Femur (tissue), 1 donor: ENCODE results near the gene S100A16.
"Not testable (repeated sequence)": the region's sequence is repeated elsewhere in the genome, so short reads cannot be mapped to it uniquely, and the experiment has no call there.

Source experiments
- DNase-seq: peaks from one replicate; pipeline ENCODE4 v3.0.0-alpha.2; 2017

S100A16 gene, protein sequence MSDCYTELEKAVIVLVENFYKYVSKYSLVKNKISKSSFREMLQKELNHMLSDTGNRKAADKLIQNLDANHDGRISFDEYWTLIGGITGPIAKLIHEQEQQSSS

DNA sequence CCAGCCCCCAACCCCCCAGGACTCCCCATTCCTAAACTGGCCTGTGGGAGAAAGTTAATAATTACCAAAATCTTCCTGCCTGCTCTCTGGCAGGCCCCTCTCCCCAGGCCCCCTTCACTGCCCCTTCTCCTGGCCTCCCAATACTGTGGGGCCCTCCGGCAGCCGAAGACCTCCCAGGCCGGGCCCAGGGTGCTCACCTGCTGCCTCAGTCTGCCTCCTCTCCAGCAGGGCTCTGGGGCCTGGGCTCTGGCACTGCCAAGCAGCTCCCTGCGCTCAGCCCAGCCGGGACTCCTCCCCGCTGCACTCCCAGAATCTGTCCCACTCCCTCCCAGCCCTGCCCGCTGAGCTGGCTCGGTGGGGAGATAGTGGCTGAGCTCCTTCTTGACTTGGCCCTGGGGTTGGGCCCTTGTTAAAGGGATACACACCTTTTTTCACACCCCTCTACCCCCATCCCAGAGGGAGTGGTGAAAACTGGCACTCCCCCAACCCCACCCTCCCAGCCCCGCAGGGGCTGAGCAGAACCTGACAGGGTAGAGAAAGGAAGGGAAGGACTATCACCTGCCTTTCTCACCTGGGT is at the start of gene S100A16:
Gene S100A16 (minus strand): TSS at position 383 of the 577 bp plus-strand sequence. CDS start 4,986 bp downstream, outside the sequence.
- peak; percentile 76 for DNase-seq

GRCh38 chr1:153662269-153662668 is 49.3 kb upstream of the S100A16 start:
- no peak for DNase-seq

GRCh38 chr1:153661111-153661708 is 48.3 kb upstream of the S100A16 start:
- no peak for DNase-seq

DNA sequence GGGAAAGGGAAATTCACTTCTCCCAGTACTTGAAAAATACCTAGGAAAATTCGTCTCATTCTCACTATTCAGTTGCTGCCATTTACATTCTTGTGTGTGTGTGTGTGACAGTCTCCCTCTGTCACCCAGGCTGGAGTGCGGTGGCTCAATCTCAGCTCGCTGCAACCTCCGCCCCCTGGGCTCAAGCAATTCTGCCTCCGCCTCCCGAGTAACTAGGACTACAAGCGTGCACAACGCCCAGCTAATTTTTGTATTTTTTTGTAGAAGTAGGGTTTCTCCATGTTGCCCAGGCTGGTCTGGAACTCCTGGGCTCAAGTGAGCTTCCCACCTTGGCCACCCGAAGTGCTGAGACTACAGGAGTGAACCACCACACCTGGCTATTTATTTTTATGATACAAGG is 46.7 kb upstream of the S100A16 start:
- DNase-seq, result no peak

- no peak for DNase-seq
Observed at GRCh38 chr1:153659175-153659534, 46.2 kb upstream of the S100A16 start.

DNA sequence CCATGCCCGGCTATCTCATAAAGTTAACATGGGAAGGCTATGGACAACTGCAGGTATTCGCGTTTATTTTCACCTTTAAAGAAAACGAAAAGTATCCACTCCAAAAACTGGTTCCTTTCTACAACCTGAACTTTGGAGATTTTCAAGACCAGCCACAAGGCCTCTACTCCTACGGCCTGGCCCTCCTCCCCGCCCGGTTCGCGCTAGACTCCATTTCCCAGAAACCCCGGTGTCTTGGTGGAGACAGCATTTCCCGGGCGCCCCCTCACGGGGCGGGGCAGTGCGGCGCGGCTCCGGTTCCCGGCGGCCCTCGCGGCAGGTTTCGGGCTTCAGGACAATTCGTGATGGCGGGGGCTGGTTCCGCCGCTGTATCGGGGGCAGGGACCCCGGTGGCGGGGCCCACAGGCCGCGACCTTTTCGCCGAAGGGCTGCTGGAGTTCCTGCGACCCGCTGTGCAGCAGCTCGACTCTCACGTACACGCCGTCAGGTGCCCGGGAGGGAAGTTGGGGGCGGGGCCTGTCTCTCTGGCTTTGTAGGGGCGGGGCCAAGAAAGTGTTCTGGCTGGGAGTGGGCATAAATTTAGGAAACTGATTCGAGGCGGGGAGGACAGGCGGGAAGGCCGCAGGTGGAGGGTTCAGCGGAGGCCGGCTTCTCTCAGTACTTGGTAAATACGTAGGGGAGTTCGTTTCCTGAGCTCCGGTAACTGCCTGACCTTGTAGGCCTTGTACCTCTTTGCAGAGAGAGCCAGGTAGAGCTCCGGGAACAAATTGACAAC is 45.6 kb upstream of the S100A16 start, which contains the start of gene SNAPIN:
Gene SNAPIN (plus strand): TSS at position 304 of the 775 bp plus-strand sequence. CDS start 41 bp downstream, at position 345.
- DNase-seq, result peak; percentile 96

GRCh38 chr1:153655333-153655732 is 42.4 kb upstream of the S100A16 start:
- no peak for DNase-seq

DNA sequence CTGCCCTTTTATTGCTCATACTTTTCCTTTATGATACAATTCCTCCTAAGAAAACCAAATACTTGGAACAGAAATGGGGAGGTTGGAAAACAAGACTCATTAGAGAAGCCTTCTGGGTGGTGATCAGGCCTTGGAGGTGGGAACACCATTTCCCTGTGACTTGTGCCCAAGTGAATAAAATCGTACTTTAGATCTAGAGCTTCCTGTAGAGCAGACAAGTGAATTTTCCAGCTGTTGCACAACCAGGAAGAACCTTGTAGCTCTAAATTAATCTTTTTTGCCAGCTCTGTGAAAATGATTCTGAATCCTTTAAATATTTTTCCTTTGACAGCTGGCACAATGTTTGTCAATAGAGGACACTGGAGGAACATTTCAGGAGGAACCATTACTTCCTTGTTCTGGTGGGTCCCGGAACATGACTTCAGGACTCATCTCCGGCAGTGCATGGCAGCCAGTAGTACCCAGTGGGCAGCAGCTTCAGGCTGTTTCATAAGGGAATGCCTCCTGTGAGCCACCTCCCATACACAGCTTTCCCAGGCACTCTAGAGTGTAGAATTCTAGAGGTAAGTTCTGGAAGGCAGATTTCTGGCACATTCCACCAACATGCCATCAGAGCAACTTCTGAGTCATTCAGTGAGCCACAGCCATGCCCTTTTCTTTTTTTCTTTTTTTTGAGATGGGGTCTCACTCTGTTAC is 40.0 kb upstream of the S100A16 start:
- DNase-seq, result no peak

DNA sequence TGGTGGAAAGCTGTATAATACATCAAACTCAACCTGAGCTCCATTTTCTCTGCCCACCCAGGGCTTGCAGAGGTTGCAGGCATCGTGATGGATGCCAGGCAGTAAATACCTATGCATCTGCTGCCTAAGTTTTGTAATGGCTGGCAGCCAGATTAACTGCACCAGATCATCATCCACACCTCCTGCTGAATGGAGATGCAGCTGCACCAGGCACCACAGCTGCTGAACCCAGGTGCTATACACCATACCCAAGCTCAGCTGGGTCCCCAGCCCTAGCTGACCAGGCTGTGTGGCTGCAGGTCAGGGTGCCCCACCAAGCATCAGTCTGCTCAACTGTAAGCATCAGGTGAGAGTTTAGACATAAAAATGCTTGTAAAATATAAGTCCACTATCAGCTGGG is 38.8 kb upstream of the S100A16 start:
- no peak for DNase-seq

DNA sequence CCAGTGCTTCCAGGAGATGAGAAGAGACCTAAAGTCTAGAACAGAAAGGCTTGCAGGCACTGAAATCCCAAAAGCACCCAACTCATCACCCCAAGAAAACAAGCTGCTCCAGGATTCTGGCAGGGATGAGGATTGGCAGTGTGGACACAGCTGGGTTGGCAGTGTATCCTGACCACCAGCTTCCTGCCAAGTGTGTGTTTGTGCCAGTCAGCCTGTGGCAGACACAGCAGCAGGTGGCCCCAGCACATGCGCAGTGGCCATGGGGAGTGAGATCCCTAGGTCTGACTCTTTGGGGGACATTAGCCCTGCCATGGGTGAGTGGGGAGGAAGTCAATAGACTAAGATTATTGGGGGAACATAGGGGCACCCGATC is 36.9 kb upstream of the S100A16 start:
- DNase-seq, result peak; percentile 78

GRCh38 chr1:153649137-153649862 is 36.4 kb upstream of the S100A16 start:
- DNase-seq, result no peak

DNA sequence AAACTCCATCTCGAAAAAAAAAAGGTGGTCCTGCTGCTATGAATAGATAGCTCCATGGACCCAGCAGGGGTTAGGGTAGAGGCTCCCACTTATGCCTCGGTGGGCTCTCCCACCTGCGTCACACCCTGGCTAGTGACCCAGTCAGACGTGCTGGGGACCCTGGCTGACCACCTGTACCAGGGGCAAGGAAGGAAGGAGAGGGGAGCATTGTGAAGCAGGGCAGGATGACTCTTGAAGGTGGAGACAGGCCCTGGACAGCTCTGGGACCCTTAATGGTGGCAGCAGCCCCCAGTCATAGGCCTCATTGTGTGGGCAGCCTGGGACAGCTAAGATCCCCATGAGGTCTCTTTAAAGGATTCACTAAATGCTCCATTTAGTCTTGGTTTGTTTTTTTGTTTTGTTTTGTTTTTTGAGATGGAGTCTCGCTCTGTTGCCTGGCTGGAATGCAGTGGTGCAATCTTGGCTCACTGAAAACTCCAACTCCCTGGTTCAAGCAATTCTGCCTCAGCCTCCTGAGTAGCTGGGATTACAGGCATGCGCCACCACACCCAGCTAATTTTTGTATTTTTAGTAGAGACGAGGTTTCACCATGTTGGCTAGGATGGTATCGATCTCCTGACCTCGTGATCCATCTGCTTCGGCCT is 35.2 kb upstream of the S100A16 start:
- no peak for DNase-seq

- DNase-seq, result no peak
Observed at GRCh38 chr1:153647346-153647714, 34.4 kb upstream of the S100A16 start.

DNA sequence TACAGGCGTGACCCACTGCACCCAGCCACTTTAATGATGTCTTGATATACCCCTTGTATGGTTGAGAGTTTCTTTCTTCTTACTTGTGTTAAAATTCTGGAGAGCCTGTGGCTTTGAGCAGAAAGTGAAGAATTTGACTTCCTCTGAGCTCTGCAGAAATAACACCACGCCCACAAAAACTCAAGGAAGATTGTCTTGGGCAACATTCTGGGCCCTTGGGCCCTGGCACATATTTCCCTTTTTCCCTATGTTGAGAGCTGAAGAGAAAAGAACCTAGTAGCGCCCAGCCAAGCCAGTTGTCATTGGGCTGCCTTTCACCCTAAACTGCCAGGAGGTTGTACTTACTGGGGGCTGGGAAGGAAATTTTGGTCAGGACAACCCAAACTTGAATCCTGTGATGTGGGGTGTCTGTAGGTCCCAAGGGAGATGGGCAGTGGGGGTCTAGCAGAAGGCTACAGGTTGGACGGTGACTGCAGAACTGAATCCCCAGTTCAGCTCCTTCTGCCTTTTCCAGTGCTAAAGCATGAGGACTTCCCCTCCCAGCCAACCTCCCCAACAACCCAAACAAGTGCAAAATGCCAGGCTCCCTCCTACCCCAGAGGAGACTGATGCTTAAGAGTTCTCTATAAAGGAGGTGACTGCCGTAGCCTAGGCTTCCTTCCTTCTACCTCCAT is 33.9 kb upstream of the S100A16 start:
- no peak for DNase-seq

GRCh38 chr1:153643816-153644215 is 30.9 kb upstream of the S100A16 start:
- DNase-seq, result no peak

DNA sequence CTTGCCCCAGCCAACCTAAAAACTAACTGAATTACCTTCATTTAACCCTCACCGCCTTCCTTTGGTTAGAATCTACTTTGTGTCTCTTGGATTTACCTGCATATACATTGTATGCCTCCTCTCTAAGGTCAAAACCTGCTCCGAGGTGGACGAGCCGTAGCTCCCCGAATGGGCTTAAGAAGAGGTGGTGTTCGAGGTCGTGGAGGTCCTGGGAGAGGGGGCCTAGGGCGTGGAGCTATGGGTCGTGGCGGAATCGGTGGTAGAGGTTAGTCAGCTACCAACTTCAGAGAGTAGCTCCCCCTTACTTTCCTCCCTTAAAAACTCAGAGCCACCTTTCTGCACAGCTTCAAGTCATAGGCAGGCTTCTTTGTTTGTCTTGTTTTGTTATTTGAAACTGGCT is 30.2 kb upstream of the S100A16 start:
- no peak for DNase-seq

DNA sequence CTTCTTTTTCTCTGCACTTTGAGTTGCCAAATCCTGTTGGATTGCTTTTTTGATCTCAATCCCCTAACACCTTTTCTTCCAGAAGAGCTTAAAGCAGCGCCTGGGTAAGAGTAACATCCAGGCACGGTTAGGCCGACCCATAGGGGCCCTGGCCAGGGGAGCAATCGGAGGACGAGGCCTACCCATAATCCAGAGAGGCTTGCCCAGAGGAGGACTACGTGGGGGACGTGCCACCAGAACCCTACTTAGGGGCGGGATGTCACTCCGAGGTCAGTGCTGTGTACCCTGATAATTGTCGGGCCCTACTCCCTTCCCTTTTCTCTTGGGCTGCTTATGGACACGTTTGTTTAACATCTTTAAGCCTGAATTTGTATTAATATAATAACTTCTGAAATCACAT is 29.2 kb upstream of the S100A16 start:
- no peak for DNase-seq

DNA sequence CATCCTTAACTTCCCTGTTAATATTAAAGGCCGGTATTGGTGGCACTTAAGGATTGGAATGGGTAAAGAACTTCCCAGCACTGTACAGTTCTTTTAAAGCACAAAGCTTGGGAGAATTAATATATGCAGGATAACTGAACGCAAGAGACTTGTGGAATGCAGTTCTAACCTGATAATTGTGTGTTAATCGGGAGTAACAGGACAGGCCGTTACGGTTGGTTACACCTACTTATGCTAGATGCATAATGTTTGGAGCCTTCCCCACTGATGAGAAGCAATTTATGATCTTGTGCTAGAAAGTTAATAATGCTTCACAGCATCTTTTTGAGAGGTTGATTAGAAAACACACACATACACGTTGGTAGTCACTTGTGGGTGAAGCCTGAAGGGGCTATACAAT is 27.9 kb upstream of the S100A16 start:
- DNase-seq, result no peak

DNA sequence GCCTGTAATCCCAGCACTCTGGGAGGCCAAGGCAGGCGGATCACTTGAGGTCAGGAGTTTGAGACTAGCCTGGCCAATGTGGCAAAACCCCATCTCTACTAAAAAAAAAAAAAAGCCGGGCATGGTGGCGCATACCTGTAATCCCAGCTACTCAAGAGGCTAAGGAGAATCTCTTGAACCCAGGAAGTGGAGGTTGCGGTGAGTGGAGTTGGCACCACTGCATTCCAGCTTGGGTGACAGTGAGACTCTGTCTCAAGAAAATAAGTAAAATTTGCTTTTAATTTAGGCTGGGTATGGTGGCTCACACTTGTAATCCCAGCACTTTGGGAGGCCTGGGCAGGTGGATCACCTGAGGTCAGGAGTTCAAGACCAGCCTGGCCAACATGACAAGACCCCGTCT is 27.3 kb upstream of the S100A16 start:
- not testable (repeated sequence) for DNase-seq

- DNase-seq, result no peak
Observed at GRCh38 chr1:153639280-153639679, 26.3 kb upstream of the S100A16 start.

GRCh38 chr1:153638261-153638660 is 25.3 kb upstream of the S100A16 start:
- DNase-seq, result no peak

- DNase-seq, result no peak
Observed at GRCh38 chr1:153636312-153636711, 23.4 kb upstream of the S100A16 start.
